CD4-positive, alpha-beta T cell treated with Interleukin-2 at 100 ng/mL for 4 hours (primary cell): ENCODE data around the gene RILP.
"Not testable (repeated sequence)": the region's sequence is repeated elsewhere in the genome, so short reads cannot be mapped to it uniquely, and the experiment has no call there.

Experiments
- DNase-seq: peaks from one replicate; pipeline ENCODE4 v3.0.0-alpha.2; 2020; ENCODE audit warnings: low spot score

The RILP gene

GRCh38 chr17:1649844-1650501 is at the start of gene RILP:
RILP (minus strand) TSS chr17:1649866; CDS start chr17:1649804, 62 bp downstream.
- DNase-seq = no peak

GRCh38 chr17:1697681-1698080 is 48.0 kb upstream of the RILP start:
- DNase-seq = no peak

GRCh38 chr17:1695365-1695764 is 45.7 kb upstream of the RILP start:
- DNase-seq = no peak

GRCh38 chr17:1693339-1693738 is 43.7 kb upstream of the RILP start:
- DNase-seq = no peak

- no peak for DNase-seq
Measured at GRCh38 chr17:1690544-1691221, 41.0 kb upstream of the RILP start.

- not testable (repeated sequence) for DNase-seq
Measured at GRCh38 chr17:1688405-1688804, 38.7 kb upstream of the RILP start.

GRCh38 chr17:1686086-1686485 is 36.4 kb upstream of the RILP start:
- no peak for DNase-seq

- peak; percentile 99 for DNase-seq
Measured at GRCh38 chr17:1684378-1685189, 34.9 kb upstream of the RILP start, which contains the start of gene PRPF8. PRPF8 (minus strand) TSS chr17:1684867; CDS start chr17:1684571, 296 bp downstream.

- DNase-seq = no peak
Measured at GRCh38 chr17:1683459-1683858, 33.8 kb upstream of the RILP start.

- DNase-seq = no peak
Measured at GRCh38 chr17:1676401-1676800, 26.7 kb upstream of the RILP start.

GRCh38 chr17:1673041-1673785 is 23.5 kb upstream of the RILP start:
- DNase-seq = peak; percentile 36

GRCh38 chr17:1663934-1664333 is 14.3 kb upstream of the RILP start:
- not testable (repeated sequence) for DNase-seq

- no peak for DNase-seq
Measured at GRCh38 chr17:1661045-1661444, 11.4 kb upstream of the RILP start.

GRCh38 chr17:1658100-1658499 is 8.4 kb upstream of the RILP start:
- no peak for DNase-seq

GRCh38 chr17:1653735-1654134 is 4.1 kb upstream of the RILP start:
- DNase-seq = no peak

- DNase-seq = not testable (repeated sequence)
Measured at GRCh38 chr17:1652794-1653193, 3.1 kb upstream of the RILP start.

GRCh38 chr17:1651559-1651844 is 1.8 kb upstream of the RILP start:
- no peak for DNase-seq

- DNase-seq = no peak
Measured at GRCh38 chr17:1650731-1651558, 1.3 kb upstream of the RILP start.

- peak; percentile 95 for DNase-seq
Measured at GRCh38 chr17:1648963-1649843, 463 bp downstream of the RILP start.

GRCh38 chr17:1648173-1648962 is 1.3 kb downstream of the RILP start:
- no peak for DNase-seq
